Lower leg skin (tissue), 4 donors: ENCODE measurements around the gene GDF9. TPM values are rescaled to one million over a fixed set of nuclear protein-coding genes. Genes with fewer than 3 reads are reported as not detected.

Experiments used
- DNase-seq, 2 donors: peaks; one replicate each; pipeline ENCODE4 v3.0.0-alpha.2; 2019; ENCODE audit warnings: low spot score in 2 of 2
- H3K4me3 ChIP-seq: fragments of 200-600 bp; sonication (generic); 2 replicates; pipeline ENCODE4 v1.5.1; 2017; ENCODE audit warnings: mild to moderate bottlenecking, low read depth; ENCODE audit not compliant: poor library complexity, severe bottlenecking
- POLR2A ChIP-seq, 2 donors: fragments of 450-650 bp; IDR thresholded peaks; one replicate each; pipeline ENCODE4 v1.6.1; 2016 to 2017; ENCODE audit warnings: antibody characterized with exemption in 2 of 2, mild to moderate bottlenecking in 1 of 2, moderate library complexity in 1 of 2
- WGBS, 2 donors: methylation state at CpG; one replicate each; pipeline ENCODE4 v1.1.5; 2018; 5-methylcytosine and 5-hydroxymethylcytosine counted together
- intact Hi-C: fragments of 100-400 bp; cut with DNase I; formaldehyde crosslinking; loops from one replicate; pipeline ENCODE4 v1.15.0; 2023; ENCODE audit warnings: low total_unique reads
- total RNA-seq, 4 donors: library from RNA; depleted of rRNA; stranded (reverse); fragments of >200 nt; gene quantifications; one replicate each; pipeline ENCODE4 v1.1.0, GENCODE V29; 2016
- TF ChIP-seq, protein P1 (sequence below), 3 donors: fragments of 450-650 bp; IDR thresholded peaks; one replicate each; pipeline ENCODE4 v1.5.1; 2016; ENCODE audit warnings: antibody characterized with exemption in 3 of 3, mild to moderate bottlenecking in 3 of 3, moderate library complexity in 2 of 3

The GDF9 gene
- total RNA-seq, 4 donors from 2014 or later, result 0.17 to 0.44 (median 0.36) TPM

DNA sequence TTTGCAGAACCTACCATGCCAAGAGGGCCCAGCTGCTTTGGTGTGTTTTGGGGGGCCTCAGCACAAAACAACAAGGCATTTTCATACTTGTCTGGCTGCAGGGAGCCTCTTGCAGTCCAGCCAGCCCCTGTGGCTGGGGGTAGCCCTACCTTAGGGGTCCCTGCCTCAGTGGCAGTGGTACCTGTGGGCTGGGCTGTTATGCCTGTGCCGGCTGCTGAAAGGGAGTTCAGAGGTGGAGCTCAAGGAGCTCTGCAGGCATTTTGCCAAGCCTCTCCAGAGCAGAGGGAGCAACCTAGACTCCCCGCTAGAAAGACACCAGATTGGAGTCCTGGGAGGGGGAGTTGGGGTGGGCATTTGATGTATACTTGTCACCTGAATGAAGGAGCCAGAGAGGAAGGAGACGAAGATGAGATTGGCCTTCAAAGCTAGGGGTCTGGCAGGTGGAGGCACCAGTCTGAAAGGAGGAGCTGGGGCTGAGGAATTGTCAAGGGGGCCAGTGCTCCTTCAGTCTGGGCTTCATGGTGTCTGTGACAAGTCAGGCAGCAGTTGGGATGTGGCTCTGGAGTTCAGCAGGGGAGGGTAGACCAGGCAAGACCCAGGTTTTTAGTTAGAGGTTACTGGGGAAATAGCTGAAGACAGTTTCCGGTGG is 37.3 kb downstream of the GDF9 start:
- no peak overlapping the region for H3K4me3 ChIP-seq
- TF ChIP-seq, protein P1, sequence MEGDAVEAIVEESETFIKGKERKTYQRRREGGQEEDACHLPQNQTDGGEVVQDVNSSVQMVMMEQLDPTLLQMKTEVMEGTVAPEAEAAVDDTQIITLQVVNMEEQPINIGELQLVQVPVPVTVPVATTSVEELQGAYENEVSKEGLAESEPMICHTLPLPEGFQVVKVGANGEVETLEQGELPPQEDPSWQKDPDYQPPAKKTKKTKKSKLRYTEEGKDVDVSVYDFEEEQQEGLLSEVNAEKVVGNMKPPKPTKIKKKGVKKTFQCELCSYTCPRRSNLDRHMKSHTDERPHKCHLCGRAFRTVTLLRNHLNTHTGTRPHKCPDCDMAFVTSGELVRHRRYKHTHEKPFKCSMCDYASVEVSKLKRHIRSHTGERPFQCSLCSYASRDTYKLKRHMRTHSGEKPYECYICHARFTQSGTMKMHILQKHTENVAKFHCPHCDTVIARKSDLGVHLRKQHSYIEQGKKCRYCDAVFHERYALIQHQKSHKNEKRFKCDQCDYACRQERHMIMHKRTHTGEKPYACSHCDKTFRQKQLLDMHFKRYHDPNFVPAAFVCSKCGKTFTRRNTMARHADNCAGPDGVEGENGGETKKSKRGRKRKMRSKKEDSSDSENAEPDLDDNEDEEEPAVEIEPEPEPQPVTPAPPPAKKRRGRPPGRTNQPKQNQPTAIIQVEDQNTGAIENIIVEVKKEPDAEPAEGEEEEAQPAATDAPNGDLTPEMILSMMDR (IDR thresholded peaks at IDR 0.05), result no peak
- intact Hi-C loops, result no loop called here
- no peak for DNase-seq
- WGBS, 2 donors, result 77 to 81% methylated on average over 4 of the region's 4 CpGs

DNA sequence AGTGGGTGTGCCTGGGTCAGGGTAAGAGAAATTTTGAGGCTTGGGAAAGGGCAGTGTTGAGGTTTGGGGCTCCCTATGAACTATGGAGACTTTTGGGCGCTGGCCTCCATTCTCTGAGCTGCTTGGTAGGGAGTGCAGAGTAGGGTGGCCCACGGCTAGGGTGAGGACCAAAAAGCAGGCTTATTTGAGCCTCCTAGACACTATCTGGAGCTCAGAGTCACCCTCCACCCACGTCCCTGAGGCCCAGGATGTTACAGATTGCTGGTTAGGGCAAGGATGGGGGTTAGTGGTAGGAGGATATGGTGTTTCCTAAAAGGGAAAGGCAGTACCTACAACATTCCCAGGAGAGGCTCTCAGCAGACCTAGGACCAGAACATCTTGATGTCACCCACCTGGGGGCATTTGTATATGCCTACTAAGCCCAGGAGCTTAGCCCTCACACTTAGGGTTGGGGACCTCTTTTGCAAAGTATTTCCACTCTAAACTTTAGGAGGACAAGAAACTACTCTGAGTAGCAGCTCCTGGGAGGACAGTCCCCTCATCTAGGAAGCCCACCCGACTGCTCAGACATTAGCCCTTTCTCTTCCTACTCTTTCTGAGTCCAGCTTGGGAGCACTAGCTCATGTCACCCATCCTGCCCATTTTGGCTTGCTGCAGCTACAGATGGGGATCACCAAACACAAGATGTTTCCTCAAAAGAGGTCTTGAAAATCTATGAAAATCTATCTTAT is 38.2 kb downstream of the GDF9 start:
- TF ChIP-seq, protein P1 (IDR thresholded peaks at IDR 0.05), result no peak
- no peak for TF ChIP-seq POLR2A (IDR thresholded peaks at IDR 0.05)

DNA sequence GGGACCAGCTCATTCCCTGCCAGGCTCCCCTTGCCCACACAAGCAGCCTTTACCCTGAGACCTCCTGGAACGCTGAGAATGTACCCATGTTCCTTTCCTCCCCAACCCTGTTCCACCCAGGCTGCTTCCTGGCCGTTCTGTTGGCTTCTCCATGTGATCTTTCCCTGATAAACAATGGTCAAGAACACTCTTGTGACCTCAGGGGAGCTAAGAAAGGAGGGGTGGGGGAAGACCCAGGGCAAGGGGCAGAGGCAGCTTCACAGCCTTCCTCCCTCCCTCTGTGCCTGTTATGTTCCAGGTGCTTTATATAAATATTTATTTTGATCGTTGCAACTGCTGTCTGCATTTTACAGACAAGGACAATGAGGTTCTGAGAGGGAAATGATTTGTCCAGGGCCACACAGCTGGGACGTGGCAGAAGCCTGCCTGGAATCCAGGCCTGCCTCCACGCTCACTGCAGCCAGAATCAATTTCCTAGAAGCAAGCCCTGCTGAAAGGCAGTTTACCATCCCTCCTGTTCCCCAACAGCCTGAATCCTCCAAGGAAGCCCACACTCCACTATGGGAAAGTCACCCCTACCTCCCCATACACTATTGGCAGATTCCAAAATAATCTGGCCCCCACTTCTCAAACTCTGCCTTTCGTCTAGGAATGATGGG is 39.7 kb downstream of the GDF9 start:
- no peak overlapping the region for H3K4me3 ChIP-seq
- TF ChIP-seq, protein P1 (IDR thresholded peaks at IDR 0.05), result no peak
- no peak for TF ChIP-seq POLR2A (IDR thresholded peaks at IDR 0.05)
- intact Hi-C loops, result no loop called here
- no peak for DNase-seq
- WGBS, 2 donors, result 87 to 89% methylated on average over 6 of the region's 6 CpGs

More for the DNA sequence above, 38.2 kb downstream of the GDF9 start:
- H3K4me3 ChIP-seq, result no peak overlapping the region
- intact Hi-C loops, result no loop called here
- 92 to 94% methylated on average over 4 of the region's 4 CpGs for WGBS, 2 donors
- DNase-seq, result no peak

DNA sequence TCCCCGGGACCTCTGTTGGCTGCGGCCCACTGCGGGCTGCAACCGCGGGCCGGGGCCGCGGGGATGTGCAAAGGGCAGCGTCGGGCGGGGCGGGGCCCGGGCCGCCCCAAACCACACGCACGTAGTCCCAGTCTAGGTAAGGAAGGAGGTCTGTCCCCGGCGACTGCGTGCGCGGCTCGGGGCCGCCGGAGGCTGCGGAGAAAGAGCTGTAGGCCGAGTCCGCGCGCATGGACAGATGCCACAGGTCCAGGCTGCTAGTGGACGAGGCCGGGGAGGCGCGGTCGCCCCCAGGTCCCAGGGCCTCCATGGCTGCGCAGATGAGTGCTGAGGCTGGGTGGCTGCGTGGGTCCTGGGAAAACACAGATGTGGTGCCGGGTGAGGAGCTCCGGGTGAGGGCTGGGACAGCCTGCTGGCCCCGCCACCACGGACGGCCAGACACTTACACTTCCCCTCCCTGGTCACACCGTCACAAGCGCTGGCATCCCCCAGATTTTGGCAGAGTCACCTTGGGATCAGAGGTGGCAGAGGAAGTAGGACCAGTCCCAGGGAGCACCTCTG is 40.4 kb downstream of the GDF9 start:
- DNase-seq, result no peak
- WGBS, 2 donors, result 71 to 74% methylated on average over 24 to 32 of the region's 43 CpGs
- H3K4me3 ChIP-seq, result no peak overlapping the region
- TF ChIP-seq, protein P1 (IDR thresholded peaks at IDR 0.05), result no peak
- no peak for TF ChIP-seq POLR2A (IDR thresholded peaks at IDR 0.05)
- intact Hi-C loops, result no loop called here

DNA sequence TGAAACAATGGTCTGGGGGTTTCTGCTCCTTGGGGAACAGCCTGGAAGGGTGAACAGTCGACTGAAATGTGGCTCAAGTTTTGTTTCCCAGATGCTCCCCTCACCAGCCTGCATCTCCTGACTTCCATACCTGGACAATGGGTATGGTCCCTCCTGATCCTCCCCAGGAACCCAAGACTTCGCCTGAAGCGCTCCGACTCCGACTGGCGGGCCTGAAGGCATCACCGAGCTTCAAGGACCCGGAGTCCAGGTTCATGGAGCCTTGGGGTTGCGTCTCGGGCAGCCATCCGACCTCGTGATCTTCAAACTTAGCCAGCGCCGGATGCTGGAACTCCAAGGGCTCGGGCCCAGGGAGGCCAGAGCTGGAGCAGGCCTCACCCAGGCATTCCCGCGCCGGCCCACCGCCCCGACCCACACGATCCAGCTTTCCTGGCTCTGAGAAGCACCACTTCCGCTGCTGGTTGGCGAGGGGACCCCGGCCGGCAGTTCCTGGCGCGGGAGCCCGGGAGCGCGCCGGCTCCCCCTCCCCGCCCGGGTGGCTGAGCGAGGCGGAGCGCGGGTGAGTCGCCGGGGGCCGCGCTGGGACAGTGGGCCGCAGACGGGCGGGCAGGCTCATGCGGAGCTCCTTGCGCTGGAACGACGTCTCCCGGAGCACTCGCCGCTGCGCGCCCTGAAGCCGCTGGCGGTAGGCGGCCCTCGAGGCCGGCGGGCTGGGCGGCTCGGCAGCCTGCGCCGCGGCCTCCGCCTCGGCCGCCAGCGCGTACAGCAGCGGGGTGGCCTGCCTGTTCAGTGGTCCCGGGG is 41.0 kb downstream of the GDF9 start:
- intact Hi-C loops, result no loop called here
- no peak overlapping the region for H3K4me3 ChIP-seq

More for the DNA sequence above, 41.0 kb downstream of the GDF9 start:
- 61 to 77% methylated on average over 30 to 36 of the region's 71 CpGs for WGBS, 2 donors
- no peak for DNase-seq
- TF ChIP-seq, protein P1 (IDR thresholded peaks at IDR 0.05), result no peak
- TF ChIP-seq POLR2A (IDR thresholded peaks at IDR 0.05), result no peak
